Measurements from ENCODE around the gene PLK4.
"Not testable (repeated sequence)": the region's sequence is repeated elsewhere in the genome, so short reads cannot be mapped to it uniquely, and the experiment has no call there.

PLK4 gene

GRCh38 chr4:127880763-127881562 lies at the start of gene PLK4:
TSS of gene PLK4 (plus strand) at chr4:127880893. CDS start at chr4:127881135, 242 bp downstream.
- DNase-seq (ENCODE audit: low read depth in 3 of 3) = peak; percentile 88 to 94 (median 88)

DNA sequence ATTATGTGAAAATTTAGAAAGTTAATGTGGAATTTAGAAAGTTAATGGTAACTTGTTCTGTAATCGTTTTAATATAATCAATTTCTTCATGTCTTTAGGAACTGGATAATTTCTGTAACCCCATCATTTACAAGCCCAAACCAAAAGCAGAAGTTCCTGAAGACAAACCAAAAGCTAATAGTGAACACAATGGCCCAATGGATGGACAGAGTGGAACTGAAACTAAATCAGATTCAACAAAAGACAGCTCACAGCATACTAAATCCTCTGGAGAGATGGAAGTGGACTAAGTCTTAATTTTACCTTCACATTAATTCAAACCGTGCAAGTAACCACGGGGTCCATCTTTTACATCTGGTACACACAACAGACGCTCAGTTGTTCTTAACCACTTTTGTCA lies 48.1 kb upstream of the PLK4 start:
- DNase-seq (ENCODE audit: low read depth in 3 of 3) = no peak

GRCh38 chr4:127843704-127844600 lies 36.7 kb upstream of the PLK4 start:
- no peak for DNase-seq (ENCODE audit: low read depth in 3 of 3)

- DNase-seq (ENCODE audit: low read depth in 3 of 3) = no peak
These were observed 36.0 kb upstream of the PLK4 start for GRCh38 chr4:127844601-127845116.

DNA sequence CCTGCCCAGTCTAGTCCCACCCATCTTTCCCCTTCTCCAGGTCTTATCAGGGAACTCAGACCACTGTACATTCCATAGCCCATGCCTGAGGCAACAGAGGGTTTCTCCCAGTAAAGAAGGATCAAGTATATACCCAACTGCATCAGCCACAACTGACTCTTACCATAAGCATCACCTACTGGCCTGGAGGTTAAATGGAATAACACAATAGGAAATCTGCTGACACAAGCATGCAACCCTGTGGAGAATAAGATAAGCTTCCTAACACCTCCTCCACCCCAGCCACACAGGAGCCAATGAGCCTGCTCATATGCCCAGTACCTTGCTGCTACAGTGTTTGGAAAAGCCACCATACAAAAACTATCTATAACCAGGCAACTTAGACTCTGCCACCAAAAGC lies 34.6 kb upstream of the PLK4 start:
- DNase-seq (ENCODE audit: low read depth in 3 of 3) = no peak

DNA sequence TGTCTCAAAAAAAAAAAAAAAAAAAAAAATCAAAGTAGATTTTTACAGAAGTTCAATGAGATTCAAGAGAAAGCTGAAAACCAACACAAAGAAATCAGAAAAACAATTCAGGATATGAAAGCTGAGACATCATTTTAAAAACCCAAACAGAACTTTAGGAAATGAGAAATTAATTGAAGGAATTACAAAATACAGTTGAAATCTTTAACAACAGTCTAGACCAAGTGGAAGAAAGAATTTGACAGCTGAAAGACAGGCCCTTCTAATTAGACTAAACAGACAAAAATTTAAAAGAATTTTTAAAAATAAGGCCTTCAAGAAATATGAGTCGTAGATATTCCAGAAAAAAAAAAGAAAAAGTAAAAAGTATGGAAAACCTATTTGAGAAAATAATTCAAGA lies 33.9 kb upstream of the PLK4 start:
- no peak for DNase-seq (ENCODE audit: low read depth in 3 of 3)

DNA sequence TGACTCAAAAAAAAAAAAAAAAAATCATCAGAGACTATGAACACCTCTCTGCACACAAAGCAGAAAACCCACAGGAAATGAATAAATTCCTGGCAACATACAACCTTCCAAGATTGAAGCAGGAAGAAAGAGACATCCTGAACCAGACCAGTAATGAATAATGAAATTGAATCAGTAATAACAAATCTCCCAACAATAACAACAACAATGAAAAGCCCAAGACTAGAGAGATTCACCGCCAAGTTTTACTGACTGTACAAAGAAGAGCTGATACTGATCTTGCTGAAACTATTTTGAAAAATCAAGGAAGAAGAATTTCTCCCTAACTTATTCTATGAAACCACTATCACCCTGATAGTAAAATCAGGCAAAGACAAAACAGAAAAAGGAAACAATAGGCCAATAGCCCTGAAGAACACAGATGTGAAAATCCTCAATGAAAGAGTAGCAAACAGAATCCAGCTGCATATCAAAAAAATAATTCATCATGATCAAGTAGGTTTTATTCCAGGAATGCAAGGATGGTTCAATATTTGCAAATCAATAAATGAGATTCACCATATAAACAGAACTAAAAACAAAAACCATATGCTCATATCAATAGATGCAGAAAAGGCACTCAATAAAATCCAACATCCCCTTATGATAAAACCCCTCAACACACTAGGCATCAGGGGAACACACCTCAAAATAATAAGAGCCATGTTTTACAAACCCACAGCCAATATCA lies 31.0 kb upstream of the PLK4 start:
- no peak for DNase-seq (ENCODE audit: low read depth in 3 of 3)

DNA sequence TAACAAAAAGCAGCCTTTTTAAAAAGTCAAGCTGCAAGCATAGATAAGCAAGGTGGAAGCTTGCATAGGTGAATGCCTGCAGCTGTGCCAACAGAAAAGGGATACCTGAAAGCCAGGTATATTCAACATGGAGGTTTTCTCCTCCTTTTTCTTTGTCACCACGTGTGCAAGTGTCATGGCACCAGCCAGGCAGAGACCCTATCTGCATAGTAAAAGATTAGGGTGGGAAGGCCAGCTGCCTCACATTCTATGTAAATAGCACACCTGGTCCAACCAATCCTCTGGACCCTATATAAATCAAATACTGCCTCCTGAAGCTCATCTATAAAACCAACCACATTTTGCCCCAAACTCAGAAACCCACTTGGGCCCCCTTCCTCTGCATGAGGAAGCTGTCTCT lies 28.0 kb upstream of the PLK4 start:
- DNase-seq (ENCODE audit: low read depth in 3 of 3) = no peak

- no peak for DNase-seq (ENCODE audit: low read depth in 3 of 3)
These were observed 24.4 kb upstream of the PLK4 start for GRCh38 chr4:127856196-127856812.

DNA sequence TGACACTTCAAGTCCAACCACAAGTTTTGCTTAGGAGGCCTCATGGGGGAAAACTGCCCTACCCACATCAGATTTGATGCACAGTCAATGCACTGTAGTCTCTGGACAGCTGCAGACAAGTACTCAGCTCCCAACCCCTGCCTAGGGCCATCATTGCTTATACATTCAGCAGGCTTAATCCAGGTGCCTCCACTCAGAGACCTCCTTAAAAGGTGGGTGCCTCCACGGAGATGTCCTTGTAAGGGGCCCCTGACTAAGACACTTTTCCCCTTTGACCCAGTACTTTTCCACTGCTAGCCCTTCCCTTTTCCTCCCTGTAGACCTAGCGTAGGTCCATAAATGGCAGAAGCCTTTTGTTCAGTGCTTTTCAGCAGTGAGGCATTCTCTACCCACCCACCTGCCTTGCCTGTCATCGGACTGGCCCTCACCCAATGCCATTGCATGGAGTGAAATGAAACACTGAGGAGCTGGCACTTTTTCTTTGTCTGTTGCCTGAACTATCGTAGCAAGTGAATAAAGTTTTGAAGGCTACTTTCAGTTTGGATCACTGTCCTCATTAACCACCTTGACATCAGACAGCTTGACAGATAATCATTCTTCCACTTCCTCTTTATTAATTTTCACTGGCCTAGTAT lies 23.8 kb upstream of the PLK4 start:
- DNase-seq (ENCODE audit: low read depth in 3 of 3) = no peak

- DNase-seq (ENCODE audit: low read depth in 3 of 3) = no peak
These were observed 23.1 kb upstream of the PLK4 start for GRCh38 chr4:127857641-127858040.

- no peak for DNase-seq (ENCODE audit: low read depth in 3 of 3)
These were observed 12.5 kb upstream of the PLK4 start for GRCh38 chr4:127868196-127868595.

DNA sequence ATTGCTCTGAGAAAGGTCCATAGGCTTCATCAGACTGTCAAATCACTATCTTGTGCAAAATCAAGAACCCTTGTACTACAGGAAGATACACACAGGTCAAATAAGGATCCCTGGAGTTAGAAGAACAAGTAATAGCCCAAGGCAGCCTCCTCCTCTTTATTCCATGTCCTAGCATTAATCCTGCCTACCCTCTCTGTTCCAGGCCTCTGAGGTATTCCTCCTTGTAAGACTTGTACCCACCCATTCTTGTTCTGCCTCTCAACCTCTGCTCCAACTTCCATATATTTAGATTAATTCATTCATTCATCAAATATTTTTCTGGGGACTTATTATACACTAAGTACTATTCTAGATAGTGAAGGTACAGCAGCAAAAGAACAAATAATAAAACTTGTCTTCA lies 10.4 kb upstream of the PLK4 start:
- no peak for DNase-seq (ENCODE audit: low read depth in 3 of 3)

GRCh38 chr4:127870688-127871087 lies 10.0 kb upstream of the PLK4 start:
- no peak for DNase-seq (ENCODE audit: low read depth in 3 of 3)

- DNase-seq (ENCODE audit: low read depth in 3 of 3) = no peak
These were observed 4.9 kb upstream of the PLK4 start for GRCh38 chr4:127875791-127876190.

DNA sequence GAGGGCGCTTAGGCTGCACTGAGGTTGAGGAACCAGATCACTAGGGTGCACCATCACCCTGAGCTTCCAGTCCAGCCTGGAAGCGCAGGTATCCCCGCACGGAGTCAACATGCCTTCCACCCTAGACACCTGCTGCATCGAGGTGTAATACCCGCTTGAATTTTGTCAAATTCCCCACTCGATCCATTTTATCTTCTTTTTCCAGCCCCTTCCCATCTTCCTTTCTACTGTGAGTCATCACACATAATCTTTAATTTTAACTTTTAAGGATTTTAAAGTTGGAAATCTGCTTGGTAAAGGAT lies 821 bp downstream of the PLK4 start:
- DNase-seq (ENCODE audit: low read depth in 3 of 3) = no peak

- no peak for DNase-seq (ENCODE audit: low read depth in 3 of 3)
These were observed 7.9 kb downstream of the PLK4 start for GRCh38 chr4:127888559-127888958.

DNA sequence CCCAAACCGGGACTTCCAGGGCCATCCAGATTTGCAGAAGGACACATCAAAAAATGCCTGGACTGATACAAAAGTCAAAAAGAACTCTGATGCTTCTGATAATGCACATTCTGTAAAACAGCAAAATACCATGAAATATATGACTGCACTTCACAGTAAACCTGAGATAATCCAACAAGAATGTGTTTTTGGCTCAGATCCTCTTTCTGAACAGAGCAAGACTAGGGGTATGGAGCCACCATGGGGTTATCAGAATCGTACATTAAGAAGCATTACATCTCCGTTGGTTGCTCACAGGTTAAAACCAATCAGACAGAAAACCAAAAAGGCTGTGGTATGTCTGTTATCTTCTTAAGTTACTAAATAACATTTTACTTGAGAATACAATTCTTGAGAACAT lies 9.2 kb downstream of the PLK4 start:
- no peak for DNase-seq (ENCODE audit: low read depth in 3 of 3)

- no peak for DNase-seq (ENCODE audit: low read depth in 3 of 3)
These were observed 15.4 kb downstream of the PLK4 start for GRCh38 chr4:127896069-127896468.

DNA sequence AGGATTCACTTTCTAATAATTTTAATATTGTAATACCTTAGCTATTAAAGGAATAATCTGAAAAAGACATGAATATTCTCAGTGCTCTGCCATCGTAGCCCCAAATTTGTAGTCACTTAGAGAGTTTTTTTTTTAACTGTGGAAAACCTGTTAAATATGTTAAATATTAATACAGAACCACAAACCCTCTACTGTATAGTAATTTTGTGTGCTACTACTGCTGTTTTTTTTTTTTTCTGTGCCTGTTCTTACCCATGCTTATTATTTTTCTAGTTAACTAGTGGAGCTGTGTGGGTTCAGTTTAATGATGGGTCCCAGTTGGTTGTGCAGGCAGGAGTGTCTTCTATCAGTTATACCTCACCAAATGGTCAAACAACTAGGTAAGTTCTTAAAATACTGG lies 15.8 kb downstream of the PLK4 start:
- no peak for DNase-seq (ENCODE audit: low read depth in 3 of 3)

GRCh38 chr4:127899682-127900081 lies 19.0 kb downstream of the PLK4 start:
- DNase-seq (ENCODE audit: low read depth in 3 of 3) = not testable (repeated sequence)
